Measurements from ENCODE around the gene ARTN. TPM values are rescaled to one million over a fixed set of nuclear protein-coding genes. Genes with fewer than 3 reads are reported as not detected.

ARTN gene
- total and polyA plus RNA-seq, 9 of the 15 experiments (the other 6 are each of a cell fraction or from before 2014, with no cell fraction given): 0.06 to 0.38 TPM; not detected in 7

DNA sequence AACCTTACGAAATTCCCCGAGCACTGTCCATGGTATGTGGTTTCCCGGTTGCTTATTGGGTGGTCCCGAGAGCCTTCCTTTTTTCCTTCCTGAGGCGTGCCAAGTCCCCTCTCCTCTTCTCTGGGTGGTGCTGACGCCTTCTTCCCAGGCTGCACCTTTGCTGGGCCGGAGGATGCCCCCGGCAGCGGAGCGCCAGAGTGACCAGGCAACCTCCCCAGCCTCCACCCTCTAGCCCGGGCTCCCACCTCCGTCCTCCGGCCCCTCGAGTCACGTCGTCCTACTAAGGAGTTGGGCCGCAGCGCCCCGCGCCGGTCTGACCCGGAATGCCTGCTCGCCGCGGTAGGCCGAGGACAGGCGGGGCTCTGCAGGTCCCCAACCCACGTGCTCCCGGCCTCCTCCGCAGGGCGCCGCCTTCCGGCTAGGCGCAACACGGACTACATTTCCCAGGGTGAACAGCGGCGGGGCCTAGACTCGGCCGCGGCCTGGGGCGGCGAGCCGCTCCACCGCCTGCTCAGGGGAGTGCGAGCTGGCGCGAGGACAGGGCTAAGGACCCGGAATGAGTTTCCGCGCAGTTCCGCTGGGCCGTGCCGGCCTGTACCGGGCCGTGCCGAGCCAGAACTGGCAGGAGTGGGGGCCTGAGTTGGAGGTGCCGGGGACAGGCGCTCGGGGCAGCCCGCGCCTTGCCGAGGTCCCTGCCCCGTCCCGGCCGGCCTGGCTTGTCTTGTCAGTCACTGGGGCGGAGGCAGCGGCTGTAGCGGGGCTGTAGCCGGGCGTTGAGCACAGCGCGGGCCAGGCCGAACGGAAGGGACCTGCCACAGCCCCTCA lies 12.8 kb downstream of the ARTN start, which contains the start of gene IPO13 (continued):
- TF ChIP-seq MYBL2 (IDR thresholded peaks at IDR 0.05; ENCODE audit: low read depth) (no peak), MYBL2 (CRISPR knock-in tag; IDR thresholded peaks at IDR 0.05; ENCODE audit: borderline replicate concordance) (no peak), ZNF780A (CRISPR knock-in tag; IDR thresholded peaks at IDR 0.05) (no peak), ATF3 (IDR thresholded peaks at IDR 0.05) (no peak), ATF3 (CRISPR knock-in tag; conservative IDR thresholded peaks at IDR 0.05) (peak; percentile 85), MAFG (tag; conservative IDR thresholded peaks at IDR 0.05) (no peak), SMARCA4 (IDR thresholded peaks at IDR 0.05) (peak; percentile 80; the same call in 1 of the 2 replicates), GTF2A2 (tag; IDR thresholded peaks at IDR 0.05) (no peak), NFRKB (IDR thresholded peaks at IDR 0.05; ENCODE audit: low read depth) (no peak), COPS2 (conservative IDR thresholded peaks at IDR 0.05) (no peak), ZNF398 (CRISPR knock-in tag; IDR thresholded peaks at IDR 0.05) (no peak), ZFX (CRISPR knock-in tag; IDR thresholded peaks at IDR 0.05) (peak; percentile 98), DIDO1 (tag; IDR thresholded peaks at IDR 0.05; ENCODE audit: low read depth) (0 out of 2 replicates have a peak, but pooled peaks have one; percentile 7), PTRF (tag; IDR thresholded peaks at IDR 0.05) (no peak), CCAR2 (IDR thresholded peaks at IDR 0.05; ENCODE audit: low read depth, low read length) (no peak), MLLT1 (IDR thresholded peaks at IDR 0.05) (peak in 1 of 2 experiments; percentile 54; a peak in 1 of 4 replicates), TCF15 (CRISPR knock-in tag; IDR thresholded peaks at IDR 0.05) (no peak), PHB (CRISPR knock-in tag; IDR thresholded peaks at IDR 0.05) (0 out of 2 replicates have a peak, but pooled peaks have one; percentile 15)
- TF ChIP-seq, protein P1, sequence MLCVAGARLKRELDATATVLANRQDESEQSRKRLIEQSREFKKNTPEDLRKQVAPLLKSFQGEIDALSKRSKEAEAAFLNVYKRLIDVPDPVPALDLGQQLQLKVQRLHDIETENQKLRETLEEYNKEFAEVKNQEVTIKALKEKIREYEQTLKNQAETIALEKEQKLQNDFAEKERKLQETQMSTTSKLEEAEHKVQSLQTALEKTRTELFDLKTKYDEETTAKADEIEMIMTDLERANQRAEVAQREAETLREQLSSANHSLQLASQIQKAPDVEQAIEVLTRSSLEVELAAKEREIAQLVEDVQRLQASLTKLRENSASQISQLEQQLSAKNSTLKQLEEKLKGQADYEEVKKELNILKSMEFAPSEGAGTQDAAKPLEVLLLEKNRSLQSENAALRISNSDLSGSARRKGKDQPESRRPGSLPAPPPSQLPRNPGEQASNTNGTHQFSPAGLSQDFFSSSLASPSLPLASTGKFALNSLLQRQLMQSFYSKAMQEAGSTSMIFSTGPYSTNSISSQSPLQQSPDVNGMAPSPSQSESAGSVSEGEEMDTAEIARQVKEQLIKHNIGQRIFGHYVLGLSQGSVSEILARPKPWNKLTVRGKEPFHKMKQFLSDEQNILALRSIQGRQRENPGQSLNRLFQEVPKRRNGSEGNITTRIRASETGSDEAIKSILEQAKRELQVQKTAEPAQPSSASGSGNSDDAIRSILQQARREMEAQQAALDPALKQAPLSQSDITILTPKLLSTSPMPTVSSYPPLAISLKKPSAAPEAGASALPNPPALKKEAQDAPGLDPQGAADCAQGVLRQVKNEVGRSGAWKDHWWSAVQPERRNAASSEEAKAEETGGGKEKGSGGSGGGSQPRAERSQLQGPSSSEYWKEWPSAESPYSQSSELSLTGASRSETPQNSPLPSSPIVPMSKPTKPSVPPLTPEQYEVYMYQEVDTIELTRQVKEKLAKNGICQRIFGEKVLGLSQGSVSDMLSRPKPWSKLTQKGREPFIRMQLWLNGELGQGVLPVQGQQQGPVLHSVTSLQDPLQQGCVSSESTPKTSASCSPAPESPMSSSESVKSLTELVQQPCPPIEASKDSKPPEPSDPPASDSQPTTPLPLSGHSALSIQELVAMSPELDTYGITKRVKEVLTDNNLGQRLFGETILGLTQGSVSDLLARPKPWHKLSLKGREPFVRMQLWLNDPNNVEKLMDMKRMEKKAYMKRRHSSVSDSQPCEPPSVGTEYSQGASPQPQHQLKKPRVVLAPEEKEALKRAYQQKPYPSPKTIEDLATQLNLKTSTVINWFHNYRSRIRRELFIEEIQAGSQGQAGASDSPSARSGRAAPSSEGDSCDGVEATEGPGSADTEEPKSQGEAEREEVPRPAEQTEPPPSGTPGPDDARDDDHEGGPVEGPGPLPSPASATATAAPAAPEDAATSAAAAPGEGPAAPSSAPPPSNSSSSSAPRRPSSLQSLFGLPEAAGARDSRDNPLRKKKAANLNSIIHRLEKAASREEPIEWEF (CRISPR knock-in tag; IDR thresholded peaks at IDR 0.05): no peak

All from K562 (cell line).